Measurements from ENCODE around the gene MTG2.

The MTG2 gene

GRCh38 chr20:62241506-62241905 is 58.7 kb downstream of the MTG2 start:
- no peaks in the 10 kb centered on the region for H3K27me3 Mint-ChIP-seq (ENCODE audit: low read depth)
- H3K4me3 Mint-ChIP-seq = peak overlapping the region; percentile 63 to 96 (median 74)
- H3K9me3 Mint-ChIP-seq = no peaks in the 10 kb centered on the region
- TF ChIP-seq CTCF (IDR thresholded peaks at IDR 0.05; ENCODE audit: unreplicated experiment in 3 of 3) = no peak
- H3K36me3 Mint-ChIP-seq (ENCODE audit: low read depth) = no peaks in the 10 kb centered on the region
- H3K27ac Mint-ChIP-seq = no peak overlapping the region
- H3K4me1 Mint-ChIP-seq = peaks cover 6% of the 10 kb centered on the region

- peak overlapping the region; percentile 43 to 96 (median 74) for H3K4me3 Mint-ChIP-seq
These were observed 59.3 kb downstream of the MTG2 start for GRCh38 chr20:62242176-62242575.

GRCh38 chr20:62243106-62243505 is 60.3 kb downstream of the MTG2 start:
- no peak overlapping the region for H3K27ac Mint-ChIP-seq
- peaks cover under 1% of the 10 kb centered on the region for H3K4me1 Mint-ChIP-seq
- no peak for TF ChIP-seq CTCF (IDR thresholded peaks at IDR 0.05; ENCODE audit: unreplicated experiment in 3 of 3)
- H3K36me3 Mint-ChIP-seq (ENCODE audit: low read depth) = no peaks in the 10 kb centered on the region
- no peak overlapping the region for H3K4me3 Mint-ChIP-seq
- no peaks in the 10 kb centered on the region for H3K9me3 Mint-ChIP-seq
- H3K27me3 Mint-ChIP-seq (ENCODE audit: low read depth) = no peaks in the 10 kb centered on the region

More at GRCh38 chr20:62242176-62242575, 59.3 kb downstream of the MTG2 start:
- no peak for TF ChIP-seq CTCF (IDR thresholded peaks at IDR 0.05; ENCODE audit: unreplicated experiment in 3 of 3)
- Mint-ChIP-seq H3K27me3 (ENCODE audit: low read depth) (no peaks in the 10 kb centered on the region), H3K27ac (no peak overlapping the region), H3K9me3 (no peaks in the 10 kb centered on the region), H3K36me3 (ENCODE audit: low read depth) (no peaks in the 10 kb centered on the region), H3K4me1 (peaks cover 6% of the 10 kb centered on the region)

GRCh38 chr20:62243906-62244515 is 61.2 kb downstream of the MTG2 start:
- Mint-ChIP-seq H3K4me1 (no peaks in the 10 kb centered on the region), H3K36me3 (ENCODE audit: low read depth) (no peaks in the 10 kb centered on the region), H3K9me3 (no peaks in the 10 kb centered on the region), H3K27ac (no peak overlapping the region), H3K27me3 (ENCODE audit: low read depth) (no peaks in the 10 kb centered on the region), H3K4me3 (no peak overlapping the region)
- no peak for TF ChIP-seq CTCF (IDR thresholded peaks at IDR 0.05; ENCODE audit: unreplicated experiment in 3 of 3)

GRCh38 chr20:62244644-62245108 is 61.8 kb downstream of the MTG2 start:
- Mint-ChIP-seq H3K4me1 (no peaks in the 10 kb centered on the region), H3K27me3 (ENCODE audit: low read depth) (no peaks in the 10 kb centered on the region), H3K4me3 (no peak overlapping the region), H3K9me3 (no peaks in the 10 kb centered on the region), H3K36me3 (ENCODE audit: low read depth) (no peaks in the 10 kb centered on the region), H3K27ac (no peak overlapping the region)
- TF ChIP-seq CTCF (IDR thresholded peaks at IDR 0.05; ENCODE audit: unreplicated experiment in 3 of 3) = no peak

- Mint-ChIP-seq H3K36me3 (ENCODE audit: low read depth) (no peaks in the 10 kb centered on the region), H3K4me3 (no peak overlapping the region), H3K9me3 (no peaks in the 10 kb centered on the region), H3K27me3 (ENCODE audit: low read depth) (no peaks in the 10 kb centered on the region), H3K27ac (no peak overlapping the region), H3K4me1 (no peaks in the 10 kb centered on the region)
- no peak for TF ChIP-seq CTCF (IDR thresholded peaks at IDR 0.05; ENCODE audit: unreplicated experiment in 3 of 3)
These were observed 63.1 kb downstream of the MTG2 start for GRCh38 chr20:62245911-62246280.

All from nephron (organoid).